ENCODE data around the gene ZNF134.

Gene ZNF134

DNA sequence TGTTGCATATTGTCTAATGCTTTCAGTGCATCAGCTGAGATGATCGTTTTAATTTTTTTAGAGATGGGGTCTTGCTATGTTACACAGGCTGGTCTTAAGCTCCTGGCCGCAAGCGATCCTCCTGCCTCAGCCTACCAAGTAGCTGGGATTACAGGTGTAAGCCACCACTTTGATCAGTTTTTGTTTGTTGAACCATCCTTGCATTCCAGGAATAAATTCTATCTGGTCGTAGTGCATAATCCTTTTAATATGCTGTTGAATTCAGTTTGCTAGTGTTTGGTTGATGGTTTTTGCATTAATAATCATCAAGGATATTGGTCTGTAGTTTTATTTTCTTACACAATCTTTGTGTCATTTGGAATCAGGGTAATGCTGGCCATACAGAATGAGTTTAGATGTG lies 23.3 kb downstream of the ZNF134 start:
- DNase-seq (ENCODE audit: low read depth, low spot score), result no peak

DNA sequence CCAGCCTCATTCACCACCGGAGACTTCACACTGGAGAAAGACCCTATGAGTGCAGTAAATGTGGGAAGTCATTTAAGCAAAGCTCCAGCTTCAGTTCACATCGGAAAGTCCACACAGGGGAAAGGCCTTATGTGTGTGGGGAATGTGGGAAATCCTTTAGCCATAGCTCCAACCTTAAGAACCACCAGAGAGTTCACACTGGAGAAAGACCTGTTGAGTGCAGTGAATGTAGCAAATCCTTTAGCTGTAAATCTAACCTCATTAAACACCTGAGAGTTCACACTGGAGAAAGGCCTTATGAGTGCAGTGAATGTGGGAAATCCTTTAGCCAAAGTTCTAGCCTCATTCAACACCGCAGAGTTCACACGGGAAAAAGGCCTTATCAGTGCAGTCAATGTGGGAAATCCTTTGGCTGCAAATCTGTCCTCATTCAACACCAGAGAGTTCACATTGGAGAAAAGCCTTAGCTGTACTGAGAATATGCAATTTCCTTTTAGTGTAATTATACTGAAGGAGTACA lies 27.7 kb downstream of the ZNF134 start:
- DNase-seq (ENCODE audit: low read depth, low spot score), result no peak

DNA sequence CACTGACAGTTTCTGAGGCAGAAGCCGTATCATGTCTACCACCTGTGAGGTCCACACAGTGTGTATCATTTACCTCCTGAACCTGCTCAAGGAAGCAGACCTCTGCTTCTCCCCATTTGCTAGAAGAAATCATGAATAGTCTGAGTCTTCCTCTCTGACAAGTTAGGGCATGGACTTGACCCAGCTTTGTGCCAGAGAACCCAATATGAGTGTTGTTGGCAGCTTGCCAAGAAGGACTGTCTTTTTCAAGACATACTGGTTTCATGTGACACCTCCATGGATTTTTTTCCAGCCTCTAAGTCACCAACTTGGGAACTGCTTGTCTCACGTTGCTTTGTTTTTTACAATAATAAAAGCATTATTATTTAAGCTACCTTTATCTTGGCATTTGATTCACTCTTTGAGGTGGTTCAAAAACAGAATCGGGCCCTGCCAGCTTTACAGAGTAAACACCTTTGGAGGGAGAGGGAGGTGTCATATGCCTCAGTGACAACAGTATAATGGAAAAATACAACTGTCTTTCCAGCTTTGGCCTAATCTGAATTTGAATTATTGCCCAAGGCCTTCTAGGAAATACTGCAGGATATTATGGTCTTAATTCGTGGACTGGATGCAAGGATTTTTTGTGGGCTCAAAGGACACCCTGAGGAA lies 28.5 kb downstream of the ZNF134 start:
- no peak for DNase-seq (ENCODE audit: low read depth, low spot score)

DNA sequence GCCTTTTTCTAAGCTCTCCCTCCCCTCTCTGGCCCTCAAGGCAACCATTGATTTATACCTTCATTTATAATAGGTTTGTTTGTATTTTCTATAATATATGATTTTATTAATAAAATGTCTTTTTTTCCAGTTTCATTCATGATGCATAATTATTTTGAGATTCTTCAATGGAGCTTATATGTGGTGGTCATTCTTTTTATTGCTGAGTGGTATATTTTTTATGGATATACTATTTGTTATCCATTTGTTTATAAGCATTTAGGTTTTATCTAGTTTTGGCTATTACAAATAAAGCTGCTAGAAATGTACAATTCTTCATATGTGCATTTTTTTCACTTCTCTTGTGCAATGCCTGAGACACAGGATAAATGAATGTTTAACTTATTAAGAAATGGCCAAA lies 29.7 kb downstream of the ZNF134 start:
- no peak for DNase-seq (ENCODE audit: low read depth, low spot score)

DNA sequence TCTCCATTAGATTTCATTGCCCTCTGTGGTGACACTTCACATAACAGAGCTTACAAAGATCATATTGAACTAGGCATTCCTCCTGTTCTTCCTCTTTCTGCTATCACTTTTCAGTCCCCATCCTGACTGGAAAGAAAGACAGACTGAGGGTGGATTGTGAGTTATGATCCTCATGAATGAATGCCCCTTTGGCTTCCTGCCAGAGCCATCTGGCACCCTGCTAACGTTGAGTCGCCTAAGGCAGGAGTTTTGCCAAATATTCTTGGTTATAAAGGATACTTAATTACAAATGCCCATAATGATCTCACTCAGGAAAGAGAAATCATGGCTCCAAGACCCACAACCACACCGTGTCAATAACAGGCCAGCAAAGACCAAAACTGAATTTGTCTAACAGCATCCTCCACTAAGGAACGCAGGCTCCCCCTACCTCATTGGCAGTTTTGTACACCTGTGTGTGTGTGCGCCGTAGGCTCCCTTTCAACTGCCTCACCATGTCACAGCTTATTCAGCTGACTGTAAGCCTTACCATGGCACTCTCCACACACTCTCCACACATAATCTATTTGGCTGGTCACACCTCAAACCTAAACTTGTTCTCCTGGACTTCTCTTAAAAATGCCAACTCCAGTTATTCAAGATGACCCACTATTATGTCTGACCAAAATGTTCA lies 34.4 kb downstream of the ZNF134 start:
- DNase-seq (ENCODE audit: low read depth, low spot score), result no peak

DNA sequence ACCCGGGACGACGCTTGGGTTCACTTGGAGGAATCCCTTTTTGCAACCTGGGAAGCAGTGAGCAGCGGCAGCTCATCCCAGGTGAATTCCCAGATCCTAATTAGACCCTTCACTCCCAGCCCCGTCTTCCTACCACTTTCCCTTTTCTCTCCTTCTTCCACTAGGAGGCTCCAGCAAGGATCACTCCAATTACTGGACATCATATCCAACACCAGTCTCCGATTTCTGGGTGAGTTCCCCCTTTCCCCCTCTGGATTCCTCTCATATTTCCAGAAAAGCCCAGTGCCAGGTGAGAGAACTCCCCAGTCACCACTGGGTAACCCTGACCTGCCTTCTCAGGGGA lies 37.6 kb downstream of the ZNF134 start:
- no peak for DNase-seq (ENCODE audit: low read depth, low spot score)

DNA sequence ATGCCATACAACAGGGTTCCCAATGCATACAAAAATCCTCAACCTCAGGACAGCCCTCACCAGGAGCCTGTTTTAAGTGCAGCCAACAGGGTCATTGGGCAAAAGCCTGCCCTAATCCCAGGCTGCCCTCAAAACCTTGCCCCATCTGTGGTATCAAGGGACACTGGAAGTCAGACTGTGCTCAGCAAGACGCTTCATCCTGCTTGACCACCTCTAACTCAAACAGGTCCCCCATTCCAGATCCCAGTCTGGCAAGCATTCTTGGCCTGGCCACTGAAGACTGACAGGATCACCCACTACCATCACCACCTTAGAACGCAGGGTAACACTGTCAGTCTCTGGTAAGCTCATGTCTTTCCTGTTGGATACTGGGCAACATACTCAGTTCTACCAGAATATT lies 39.6 kb downstream of the ZNF134 start:
- no peak for DNase-seq (ENCODE audit: low read depth, low spot score)

DNA sequence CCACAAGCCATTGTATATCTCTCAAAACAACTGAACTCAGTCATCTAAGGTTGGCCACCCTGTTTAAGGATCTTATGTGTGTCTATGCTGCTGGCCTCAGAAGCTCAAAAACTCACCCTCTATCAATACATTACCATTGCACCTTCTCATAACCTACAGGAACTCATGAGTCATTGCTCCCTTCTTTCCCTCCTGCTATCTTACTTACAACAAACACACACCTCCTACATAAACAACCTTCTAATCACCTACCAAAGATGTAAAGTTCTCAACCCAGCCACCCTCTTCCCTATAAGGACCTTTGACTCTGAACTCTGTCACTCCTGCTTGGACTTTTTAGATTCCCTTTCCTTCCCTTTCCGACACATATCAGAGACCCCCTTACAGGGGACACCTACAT lies 41.4 kb downstream of the ZNF134 start:
- DNase-seq (ENCODE audit: low read depth, low spot score), result no peak

DNA sequence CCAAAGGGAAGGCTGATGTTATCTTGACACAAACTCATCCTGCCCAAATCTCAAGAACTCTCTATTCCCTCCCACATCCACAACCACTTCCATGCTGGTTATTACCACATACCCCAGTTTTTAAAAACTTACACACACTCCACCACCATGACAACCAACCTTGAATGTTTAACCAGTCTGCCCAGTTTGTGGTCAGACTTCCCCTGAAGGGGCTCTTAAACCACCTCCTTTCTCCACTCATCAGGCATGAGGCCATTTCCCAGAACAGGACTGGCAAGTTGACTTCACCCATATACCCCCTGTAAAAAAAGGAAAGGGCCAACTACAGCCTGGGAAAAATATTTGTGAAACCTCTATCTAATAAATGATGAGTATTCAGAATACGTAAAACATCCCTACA lies 42.3 kb downstream of the ZNF134 start:
- DNase-seq (ENCODE audit: low read depth, low spot score), result no peak

DNA sequence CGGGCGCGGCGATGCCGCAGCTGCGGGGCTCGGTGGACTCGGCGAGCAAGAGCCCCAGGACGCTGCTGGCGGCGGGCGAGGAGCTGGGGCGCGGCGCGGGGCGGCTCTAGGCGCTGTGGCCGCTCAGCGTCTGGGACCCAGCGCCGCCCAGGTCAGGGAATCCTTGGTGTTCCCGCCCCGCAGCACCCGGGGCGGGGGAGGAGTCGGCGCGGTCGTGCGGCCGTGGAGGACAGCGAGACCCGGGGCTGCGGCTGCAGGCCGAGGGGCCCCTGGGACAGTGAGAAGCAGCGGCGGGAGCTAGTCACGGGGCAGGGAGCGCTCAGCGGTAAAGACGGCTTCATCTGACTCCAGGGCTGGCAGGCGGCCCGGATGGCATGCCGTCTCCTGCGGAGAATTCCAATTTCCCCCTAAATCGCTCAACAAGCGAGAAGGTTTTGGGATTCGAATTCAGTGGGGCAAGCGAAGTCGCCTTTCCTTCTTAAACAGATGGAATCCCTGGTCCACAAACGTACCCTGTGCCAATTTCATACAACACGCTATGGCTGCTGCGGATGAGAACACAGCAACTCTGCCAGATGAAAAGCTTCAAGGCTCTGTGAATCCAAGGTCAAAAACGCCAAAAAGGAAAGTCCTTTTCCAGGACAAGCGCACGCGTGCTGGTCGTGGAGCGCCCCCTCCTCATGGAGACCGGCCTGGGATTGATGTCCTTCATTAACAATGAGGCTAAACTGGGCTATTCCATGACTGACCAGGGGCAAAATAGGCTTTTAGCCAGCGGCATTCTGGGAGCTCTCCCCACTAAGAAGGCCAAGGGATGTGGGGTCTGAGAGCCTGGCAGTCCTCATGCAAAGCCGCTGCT lies 50.5 kb downstream of the ZNF134 start:
- DNase-seq (ENCODE audit: low read depth, low spot score), result no peak

DNA sequence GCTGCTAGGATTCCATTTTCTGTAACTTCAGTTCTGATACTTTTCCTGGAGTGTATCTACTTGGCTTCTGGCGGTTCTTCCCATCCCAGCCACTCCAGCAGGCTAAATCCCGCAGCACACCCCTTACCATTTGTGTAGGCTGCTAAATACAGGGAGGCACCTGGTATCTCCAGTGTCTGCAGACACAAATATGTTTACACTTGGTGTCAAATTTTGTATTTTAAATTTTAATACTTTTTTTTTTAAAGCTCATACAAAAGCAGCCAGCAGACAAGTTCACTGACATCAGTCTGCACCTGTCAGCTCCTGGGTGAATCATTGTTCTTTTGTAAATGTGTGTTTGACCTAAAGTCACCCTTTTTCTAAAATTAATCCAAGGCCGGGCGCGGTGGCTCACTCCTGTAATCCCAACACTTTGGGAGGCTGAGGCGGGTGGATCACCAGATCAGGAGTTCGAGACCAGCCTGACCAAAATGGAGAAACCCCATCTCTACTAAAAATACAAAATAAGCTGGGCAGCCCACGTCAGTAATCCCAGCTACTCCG lies 51.3 kb downstream of the ZNF134 start:
- no peak for DNase-seq (ENCODE audit: low read depth, low spot score)

DNA sequence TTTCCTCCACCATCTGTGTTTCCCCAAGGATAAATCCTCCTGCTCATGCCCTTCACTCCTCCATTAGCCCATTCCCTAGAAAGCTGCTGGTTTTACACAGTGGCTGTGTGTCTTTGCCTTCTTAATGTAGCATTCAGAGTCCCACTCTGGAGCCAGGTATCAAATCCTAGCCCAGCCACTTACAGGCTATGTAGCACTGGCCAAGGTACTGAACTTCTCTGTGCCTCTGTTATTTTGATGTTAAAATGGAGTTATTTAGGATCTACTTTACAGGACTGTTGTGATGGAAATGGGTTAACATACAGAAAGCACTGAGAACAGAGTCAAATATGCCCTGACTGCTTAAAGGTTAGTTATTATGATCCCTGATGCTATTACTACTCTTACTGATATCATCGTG lies 53.2 kb downstream of the ZNF134 start:
- no peak for DNase-seq (ENCODE audit: low read depth, low spot score)

DNA sequence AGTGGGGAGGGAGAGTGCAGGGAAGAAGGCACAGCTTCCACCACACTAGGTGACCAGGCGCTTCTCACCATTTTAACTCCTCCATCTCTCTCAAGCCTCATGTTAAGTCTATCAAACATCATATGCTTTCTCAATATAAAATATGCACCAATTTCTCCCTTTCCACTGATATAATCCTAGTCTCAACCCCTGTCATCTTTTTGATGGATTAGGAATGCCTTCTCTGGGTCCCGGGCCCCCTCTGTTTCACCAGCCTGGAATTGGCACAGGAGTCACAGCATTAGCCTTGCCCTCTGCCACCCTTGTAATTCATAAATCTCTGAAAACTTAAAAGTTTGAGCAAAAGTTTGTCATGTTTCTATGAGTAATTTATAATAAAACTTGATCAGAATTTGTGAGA lies 54.6 kb downstream of the ZNF134 start, which contains the start of gene ZSCAN4:
ZSCAN4 (plus strand) TSS at position 301 of the 400 bp plus-strand sequence. CDS start 7,211 bp downstream, outside the sequence.
- DNase-seq (ENCODE audit: low read depth, low spot score), result no peak

DNA sequence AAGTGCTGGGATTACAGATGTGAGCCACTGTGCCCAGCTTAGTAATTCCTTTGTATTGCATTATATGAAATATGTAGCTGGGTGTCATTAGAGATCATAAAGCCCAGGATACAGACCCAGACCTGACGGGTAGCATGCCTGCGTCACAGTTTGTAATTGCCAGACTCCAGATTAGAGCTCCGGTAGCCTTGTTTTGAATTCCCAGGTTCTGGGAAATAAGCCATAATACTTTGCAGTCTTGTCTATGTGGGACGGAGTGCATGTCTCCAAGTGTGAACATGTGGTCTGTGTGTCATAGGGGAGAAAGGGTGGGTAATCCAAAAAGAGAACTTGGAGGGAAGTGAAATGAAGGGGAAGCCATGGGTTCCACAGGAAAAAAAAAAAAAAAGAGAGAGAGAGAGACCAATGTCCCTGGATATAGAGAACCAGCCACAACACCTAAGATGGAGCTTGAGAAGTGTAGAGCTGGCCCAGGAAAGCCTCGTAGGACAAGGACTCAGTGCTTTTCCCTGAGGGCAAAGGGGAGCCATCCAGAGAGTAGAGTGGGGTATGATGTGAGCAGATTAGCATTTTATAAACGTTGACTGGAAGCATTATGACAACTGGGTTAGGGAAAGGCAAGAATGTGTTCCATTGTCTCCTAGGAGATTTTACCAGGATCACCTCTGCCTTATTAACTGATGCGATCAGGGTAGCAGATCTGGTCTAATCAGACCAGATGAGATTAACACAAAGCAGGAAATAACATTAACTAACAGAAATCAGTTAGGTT lies 57.3 kb downstream of the ZNF134 start:
- DNase-seq (ENCODE audit: low read depth, low spot score), result no peak

DNA sequence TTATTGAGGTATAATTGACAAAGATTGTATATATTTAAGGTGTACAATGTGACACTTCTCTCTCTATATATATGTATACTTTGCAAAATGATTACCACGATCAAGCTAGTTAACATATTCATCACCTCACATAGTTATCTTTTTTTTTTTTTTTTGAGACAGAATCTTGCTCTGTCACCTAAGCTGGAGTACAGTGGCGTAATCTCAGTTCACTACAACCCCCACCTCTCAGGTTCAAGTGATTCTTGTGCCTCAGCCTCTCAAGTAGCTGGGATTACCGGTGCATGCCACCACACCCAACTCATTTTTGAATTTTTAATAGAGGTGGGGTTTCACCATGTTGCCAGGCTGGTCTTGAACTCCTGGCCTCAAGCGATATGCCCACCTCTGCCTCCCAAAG lies 58.4 kb downstream of the ZNF134 start:
- DNase-seq (ENCODE audit: low read depth, low spot score), result no peak

Measured in iPS DF 19.7 (cell line).